Stomach smooth muscle (tissue), 2 donors: ENCODE results near the gene NDUFB1.

Source experiments
- H3K27ac ChIP-seq: one replicate; pipeline ENCODE4 v1.7.0; 2013; ENCODE audit warnings: mild to moderate bottlenecking, low read length, inconsistent platforms
- H3K27me3 ChIP-seq, 2 donors: one replicate each; pipeline ENCODE4 v1.7.0; 2013; ENCODE audit warnings: low read length in 2 of 2; ENCODE audit not compliant: insufficient read depth in 2 of 2, control insufficient read depth in 1 of 2
- H3K36me3 ChIP-seq, 2 donors: one replicate each; pipeline ENCODE4 v1.7.0; 2013; ENCODE audit warnings: low read length in 2 of 2; ENCODE audit not compliant: control insufficient read depth in 2 of 2, insufficient read depth in 2 of 2
- H3K4me1 ChIP-seq: one replicate; pipeline ENCODE4 v1.7.0; 2013; ENCODE audit warnings: low read length; ENCODE audit not compliant: control insufficient read depth, insufficient read depth
- H3K4me3 ChIP-seq, 2 donors: one replicate each; pipeline ENCODE4 v1.7.0; 2013; ENCODE audit warnings: low read length in 2 of 2
- H3K9ac ChIP-seq, 2 donors: one replicate each; pipeline ENCODE4 v1.7.0; 2013; ENCODE audit warnings: low read length in 2 of 2, mild to moderate bottlenecking in 1 of 2
- H3K9me3 ChIP-seq, 2 donors: one replicate each; pipeline ENCODE4 v1.7.0; 2013; ENCODE audit warnings: low read length in 2 of 2; ENCODE audit not compliant: control insufficient read depth in 2 of 2
- donor health status: healthy.
- donor health status: Pancreatic carcinoma.

NDUFB1 gene

DNA sequence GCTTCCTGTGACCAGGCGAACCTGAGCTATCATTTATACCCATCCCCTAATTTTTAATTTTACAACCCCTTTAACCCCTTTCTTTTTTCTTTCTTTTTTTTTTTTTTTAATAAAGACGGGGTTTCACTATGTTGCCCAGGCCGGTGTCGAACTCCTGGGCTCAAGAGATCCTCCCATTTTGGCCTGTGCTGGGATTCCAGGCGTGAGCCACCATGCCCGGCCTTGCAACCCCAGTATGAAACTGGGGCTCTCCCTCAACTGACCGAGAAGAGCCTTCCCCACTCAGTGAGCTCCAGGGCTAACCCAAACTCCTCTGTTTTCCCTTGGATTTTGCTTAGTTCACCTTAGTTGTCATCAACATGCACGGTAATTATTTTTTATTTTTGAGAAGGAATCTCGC, 1.3 kb upstream of the NDUFB1 start:
- Histone ChIP-seq H3K27ac (peak overlapping the region; percentile 93), H3K4me3 (peak overlapping the region; percentile 87 to 96), H3K4me1 (peaks cover 18% of the 10 kb centered on the region), H3K9me3 (no peaks in the 10 kb centered on the region), H3K9ac (peak overlapping the region; percentile 98), H3K27me3 (no peaks in the 10 kb centered on the region), H3K36me3 (peaks cover 4% of the 10 kb centered on the region in 2 donors)

- Histone ChIP-seq H3K9me3 (no peaks in the 10 kb centered on the region), H3K4me1 (peaks cover 18% of the 10 kb centered on the region), H3K4me3 (peak overlapping the region; percentile 87 to 96), H3K36me3 (peaks cover 1 to 5% of the 10 kb centered on the region in 2 donors), H3K27ac (peak overlapping the region; percentile 93), H3K9ac (peak overlapping the region; percentile 98), H3K27me3 (no peaks in the 10 kb centered on the region)
Observed at GRCh38 chr14:92122351-92122677, 808 bp upstream of the NDUFB1 start.

DNA sequence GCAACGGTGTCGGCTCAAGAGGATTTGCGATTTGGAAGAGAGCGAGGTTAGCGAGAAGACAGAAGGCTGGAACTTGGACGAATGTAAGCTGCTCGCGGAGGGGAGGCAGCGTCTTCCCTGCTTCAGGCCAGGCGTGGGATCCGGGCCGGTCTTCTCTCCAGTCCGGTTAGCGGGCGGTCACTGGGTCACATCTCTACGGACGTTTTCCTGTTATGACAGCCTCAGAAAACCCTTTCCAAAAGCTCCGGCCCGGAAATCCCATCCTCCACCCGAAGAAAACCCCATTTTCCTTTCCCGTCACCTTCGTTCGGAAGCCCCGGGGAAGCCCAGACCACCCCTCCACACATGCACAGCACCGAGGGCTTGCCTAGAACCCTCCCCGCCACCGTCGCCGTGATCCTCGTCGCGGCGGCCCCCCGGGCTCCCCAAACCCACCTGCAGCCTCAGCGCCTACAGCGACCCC, 268 bp downstream of the NDUFB1 start:
- no peaks in the 10 kb centered on the region for H3K27me3 ChIP-seq
- H3K4me1 ChIP-seq = peaks cover 18% of the 10 kb centered on the region
- H3K36me3 ChIP-seq = peaks cover 3 to 11% of the 10 kb centered on the region in 2 donors
- H3K9ac ChIP-seq = peak overlapping the region; percentile 98
- H3K4me3 ChIP-seq = peak overlapping the region; percentile 87 to 96
- peak overlapping the region; percentile 93 for H3K27ac ChIP-seq
- H3K9me3 ChIP-seq = no peaks in the 10 kb centered on the region

DNA sequence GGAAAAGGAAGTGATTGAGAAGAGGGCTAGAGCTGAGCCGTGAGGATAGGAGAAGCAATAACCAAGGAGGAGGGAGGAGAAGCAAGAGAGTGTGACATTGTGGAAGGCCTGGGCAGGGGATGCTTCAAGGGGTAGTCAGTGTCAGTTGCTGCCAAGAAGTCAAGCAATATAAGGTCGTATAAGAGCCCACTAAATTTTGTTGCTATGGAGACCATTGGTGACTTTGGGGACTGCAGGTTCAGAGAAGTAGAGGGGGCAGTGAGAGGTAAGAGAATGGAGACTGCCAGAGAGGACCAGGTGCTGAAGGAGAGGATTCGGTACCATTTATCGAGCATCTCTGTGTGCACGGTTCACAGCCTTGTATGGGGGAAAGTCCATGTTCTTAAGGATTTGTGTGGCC, 12.0 kb downstream of the NDUFB1 start:
- Histone ChIP-seq H3K36me3 (no peaks in the 10 kb centered on the region), H3K9ac (no peak overlapping the region), H3K27me3 (no peaks in the 10 kb centered on the region), H3K27ac (no peak overlapping the region), H3K4me3 (no peak overlapping the region), H3K9me3 (no peaks in the 10 kb centered on the region), H3K4me1 (peaks cover 5% of the 10 kb centered on the region)

DNA sequence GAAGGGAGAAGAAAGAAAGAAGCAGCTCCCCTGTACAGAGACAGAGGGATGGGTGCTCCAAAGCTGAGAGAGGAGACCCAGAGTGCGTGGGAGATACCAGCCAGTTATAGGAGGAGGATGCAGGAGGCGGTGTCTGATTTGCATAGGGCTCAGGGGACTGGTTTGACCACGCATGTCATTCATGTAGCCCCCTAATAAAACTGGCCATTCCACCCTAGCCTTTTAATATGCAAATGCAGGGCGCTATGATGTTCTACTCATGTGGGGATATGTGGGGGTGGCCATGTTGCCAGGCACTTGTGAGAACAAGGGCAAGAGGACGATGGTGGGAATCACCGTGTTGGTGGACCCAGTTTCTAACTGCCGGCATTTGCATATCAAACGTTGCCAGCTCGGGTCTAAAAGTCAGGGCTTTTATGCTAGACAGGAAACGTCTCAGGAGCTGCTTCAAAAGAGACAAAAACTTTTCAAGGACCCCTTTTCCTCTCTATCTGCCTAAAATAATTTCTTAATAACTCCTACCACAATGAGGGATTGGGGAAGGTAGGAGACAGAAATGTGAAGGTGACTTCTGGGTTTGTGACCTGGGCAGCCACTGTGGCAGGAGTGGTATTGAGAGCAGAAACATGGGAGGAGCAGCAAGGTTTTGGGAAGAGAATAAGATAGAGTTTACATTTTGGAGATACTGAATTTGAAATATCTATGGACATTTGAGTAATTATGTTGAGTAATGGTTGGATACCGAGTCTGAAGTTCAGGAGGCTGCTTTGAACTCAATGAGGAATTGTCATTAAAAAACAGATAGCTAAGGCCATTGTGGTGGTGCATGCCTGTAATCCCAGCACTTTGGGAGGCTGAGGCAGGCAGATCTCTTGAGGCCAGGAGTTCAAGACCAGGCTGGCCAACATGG, 12.9 kb downstream of the NDUFB1 start:
- H3K9ac ChIP-seq = no peak overlapping the region
- no peak overlapping the region for H3K4me3 ChIP-seq
- no peaks in the 10 kb centered on the region for H3K36me3 ChIP-seq
- no peaks in the 10 kb centered on the region for H3K27me3 ChIP-seq
- H3K4me1 ChIP-seq = peaks cover 6% of the 10 kb centered on the region
- no peaks in the 10 kb centered on the region for H3K9me3 ChIP-seq
- H3K27ac ChIP-seq = no peak overlapping the region

GRCh38 chr14:92106143-92106926, 15.2 kb downstream of the NDUFB1 start, which contains the start of gene ATXN3:
Gene ATXN3, minus strand, starts transcription at chr14:92106582. Its CDS starts 30 bp downstream, at chr14:92106552.
- no peaks in the 10 kb centered on the region for H3K9me3 ChIP-seq
- no peaks in the 10 kb centered on the region for H3K27me3 ChIP-seq
- H3K27ac ChIP-seq = peak within 1 kb of the TSS; percentile 94
- H3K4me3 ChIP-seq = peak within 1 kb of the TSS; percentile 93 to 96
- peaks cover 8% of the 10 kb centered on the region for H3K4me1 ChIP-seq
- H3K9ac ChIP-seq = peak within 1 kb of the TSS; percentile 96
- H3K36me3 ChIP-seq = no peaks in the 10 kb centered on the region

DNA sequence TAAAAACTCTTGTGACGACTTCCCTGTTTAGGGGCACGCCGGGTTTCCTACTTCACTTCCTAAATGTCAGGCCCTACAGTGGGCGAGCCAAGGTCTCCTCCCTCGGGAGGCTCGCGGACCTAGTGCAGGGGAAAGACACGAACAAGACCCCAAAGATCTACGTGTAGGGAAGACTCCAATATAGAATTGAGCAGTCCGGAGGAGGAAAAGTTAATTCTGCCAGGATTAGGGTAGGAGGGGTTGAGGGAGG, 15.7 kb downstream of the NDUFB1 start:
- H3K36me3 ChIP-seq = no peaks in the 10 kb centered on the region
- peak overlapping the region; percentile 96 for H3K9ac ChIP-seq
- H3K27ac ChIP-seq = peak overlapping the region; percentile 94
- no peaks in the 10 kb centered on the region for H3K9me3 ChIP-seq
- peak overlapping the region; percentile 93 to 96 for H3K4me3 ChIP-seq
- no peaks in the 10 kb centered on the region for H3K27me3 ChIP-seq
- H3K4me1 ChIP-seq = peaks cover 8% of the 10 kb centered on the region

DNA sequence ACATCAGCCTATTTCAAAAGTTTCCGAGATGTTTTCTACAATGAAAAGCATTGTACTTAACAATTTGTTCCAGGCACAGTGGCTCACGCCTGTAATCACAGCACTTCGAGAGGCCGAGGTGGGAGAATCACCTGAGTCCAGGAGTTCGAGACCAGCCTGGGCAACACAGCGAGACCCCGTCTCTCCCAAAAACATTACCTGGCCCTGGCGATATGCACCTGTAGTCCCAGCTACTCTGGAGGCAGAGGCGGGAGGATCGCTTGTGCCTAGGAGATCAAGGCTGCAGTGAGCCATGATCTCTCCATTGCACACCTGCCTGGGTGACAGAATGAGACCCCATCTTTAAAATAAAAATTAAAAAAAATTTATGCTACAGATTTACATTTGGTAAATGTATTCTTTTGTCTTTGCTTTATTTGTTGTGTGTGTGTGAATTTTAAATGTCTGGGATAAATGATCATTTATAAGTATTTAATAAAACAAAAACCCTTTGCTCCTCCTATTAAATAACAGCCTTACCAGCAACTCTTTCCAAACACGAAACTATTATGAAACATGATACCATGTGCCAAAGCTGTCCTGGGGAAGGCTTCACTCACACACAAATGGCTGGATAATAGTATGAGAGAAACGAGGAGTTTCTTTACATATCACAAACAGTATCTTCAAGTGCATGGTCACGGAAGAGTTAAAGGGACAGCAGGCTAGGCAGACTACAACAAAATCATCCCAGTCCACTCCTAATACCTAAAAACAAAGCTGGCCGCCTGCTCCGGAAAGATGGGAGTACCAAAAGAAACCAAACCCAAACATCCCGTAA, 16.2 kb downstream of the NDUFB1 start:
- Histone ChIP-seq H3K4me3 (peak overlapping the region; percentile 93 to 96), H3K4me1 (peaks cover 8% of the 10 kb centered on the region), H3K9me3 (no peaks in the 10 kb centered on the region), H3K9ac (peak overlapping the region; percentile 96), H3K36me3 (no peaks in the 10 kb centered on the region), H3K27ac (peak overlapping the region; percentile 94), H3K27me3 (no peaks in the 10 kb centered on the region)

DNA sequence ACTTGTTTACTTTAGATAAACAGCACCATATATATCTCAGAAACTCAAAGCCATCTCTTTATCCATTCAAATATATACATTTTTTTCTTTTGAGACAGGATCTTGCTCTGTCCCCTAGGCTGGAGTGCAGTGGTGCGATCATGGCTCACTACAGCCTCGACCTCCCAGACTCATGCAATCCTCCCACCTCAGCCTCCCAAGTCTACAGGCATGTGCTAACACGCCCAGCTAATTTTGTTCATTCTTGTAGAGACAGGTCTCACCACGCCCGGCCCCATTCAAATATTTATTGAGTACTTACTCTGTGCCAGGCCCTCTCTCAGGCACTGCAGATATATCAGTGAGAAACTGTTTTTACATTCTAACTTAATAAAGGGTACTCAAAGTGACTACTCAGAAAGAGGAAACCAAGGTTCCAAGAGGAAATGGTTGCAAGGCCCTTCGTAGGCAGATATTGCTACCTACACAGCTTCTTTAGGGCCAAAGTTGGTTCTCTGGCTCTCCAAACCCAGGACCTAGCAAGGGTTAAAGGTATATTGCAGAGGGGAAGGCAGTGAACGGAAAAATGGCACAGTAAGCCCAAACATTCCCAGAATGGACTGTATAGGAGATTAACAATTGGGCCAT, 18.0 kb downstream of the NDUFB1 start:
- H3K27me3 ChIP-seq = no peaks in the 10 kb centered on the region
- no peak overlapping the region for H3K9ac ChIP-seq

GRCh38 chr14:92099802-92100201, 21.7 kb downstream of the NDUFB1 start:
- Histone ChIP-seq H3K9ac (no peak overlapping the region), H3K27ac (no peak overlapping the region), H3K36me3 (peaks cover under 1 to 8% of the 10 kb centered on the region in 2 donors), H3K4me1 (peaks cover 5% of the 10 kb centered on the region), H3K9me3 (no peaks in the 10 kb centered on the region), H3K27me3 (no peaks in the 10 kb centered on the region), H3K4me3 (no peak overlapping the region)

More for the DNA sequence above, 18.0 kb downstream of the NDUFB1 start:
- H3K4me3 ChIP-seq = no peak overlapping the region
- no peak overlapping the region for H3K27ac ChIP-seq
- H3K36me3 ChIP-seq = no peaks in the 10 kb centered on the region
- H3K9me3 ChIP-seq = no peaks in the 10 kb centered on the region
- peaks cover 10% of the 10 kb centered on the region for H3K4me1 ChIP-seq
